ENCODE measurements around the gene PRR14. TPM values are rescaled to one million over a fixed set of nuclear protein-coding genes. Genes with fewer than 3 reads are reported as not detected.
"Not testable (repeated sequence)": the region's sequence is repeated elsewhere in the genome, so short reads cannot be mapped to it uniquely, and the experiment has no call there.

The PRR14 gene
- total RNA-seq, 2 donors from 2014 or later = 76.6 to 97.5 TPM

GRCh38 chr16:30621765-30622164 lies 29.0 kb upstream of the PRR14 start:
- Mint-ChIP-seq H3K4me3 (no peak overlapping the region), H3K4me1 (no peaks in the 10 kb centered on the region), H3K36me3 (ENCODE audit: low read depth) (no peaks in the 10 kb centered on the region)

GRCh38 chr16:30622455-30623032 lies 28.2 kb upstream of the PRR14 start:
- Mint-ChIP-seq H3K27ac (no peak overlapping the region), H3K4me1 (no peaks in the 10 kb centered on the region), H3K36me3 (ENCODE audit: low read depth) (no peaks in the 10 kb centered on the region), H3K27me3 (peaks cover 3% of the 10 kb centered on the region), H3K9me3 (no peaks in the 10 kb centered on the region), H3K4me3 (no peak overlapping the region)
- ATAC-seq (replicated peaks) = no peak

More at GRCh38 chr16:30621765-30622164, 29.0 kb upstream of the PRR14 start:
- no peak overlapping the region for H3K27ac Mint-ChIP-seq
- ATAC-seq (replicated peaks) = no peak
- H3K9me3 Mint-ChIP-seq = no peaks in the 10 kb centered on the region
- H3K27me3 Mint-ChIP-seq = peaks cover 3% of the 10 kb centered on the region

- Mint-ChIP-seq H3K27me3 (peaks cover 3% of the 10 kb centered on the region), H3K4me1 (peaks cover 2% of the 10 kb centered on the region), H3K4me3 (no peak overlapping the region), H3K36me3 (ENCODE audit: low read depth) (no peaks in the 10 kb centered on the region), H3K27ac (no peak overlapping the region), H3K9me3 (no peaks in the 10 kb centered on the region)
- ATAC-seq (replicated peaks) = no peak
Observed at GRCh38 chr16:30623536-30624283, 27.1 kb upstream of the PRR14 start.

- Mint-ChIP-seq H3K36me3 (ENCODE audit: low read depth) (no peaks in the 10 kb centered on the region), H3K27ac (no peak overlapping the region), H3K4me3 (no peak overlapping the region), H3K4me1 (peaks cover 5% of the 10 kb centered on the region), H3K27me3 (peaks cover 3% of the 10 kb centered on the region), H3K9me3 (no peaks in the 10 kb centered on the region)
- ATAC-seq (replicated peaks) = no peak
Observed at GRCh38 chr16:30626236-30626635, 24.5 kb upstream of the PRR14 start.

- Mint-ChIP-seq H3K9me3 (no peaks in the 10 kb centered on the region), H3K27ac (peak overlapping the region; percentile 69), H3K4me3 (peak overlapping the region; percentile 74), H3K27me3 (no peaks in the 10 kb centered on the region), H3K36me3 (ENCODE audit: low read depth) (peaks cover 1% of the 10 kb centered on the region), H3K4me1 (peaks cover 5% of the 10 kb centered on the region)
- peak; percentile 97 for ATAC-seq (replicated peaks)
Observed at GRCh38 chr16:30628628-30629540, 21.9 kb upstream of the PRR14 start.

- H3K4me1 Mint-ChIP-seq; H3K27ac Mint-ChIP-seq; H3K9me3 Mint-ChIP-seq; H3K27me3 Mint-ChIP-seq; H3K4me3 Mint-ChIP-seq; H3K36me3 Mint-ChIP-seq (ENCODE audit: low read depth); ATAC-seq (replicated peaks): not testable (repeated sequence)
Observed at GRCh38 chr16:30632454-30632853, 18.3 kb upstream of the PRR14 start.

GRCh38 chr16:30633526-30633925 lies 17.2 kb upstream of the PRR14 start:
- H3K27me3 Mint-ChIP-seq = no peaks in the 10 kb centered on the region
- peak overlapping the region; percentile 85 for H3K4me3 Mint-ChIP-seq
- no peak for ATAC-seq (replicated peaks)
- peak overlapping the region; percentile 95 for H3K27ac Mint-ChIP-seq
- peaks cover 8% of the 10 kb centered on the region for H3K36me3 Mint-ChIP-seq (ENCODE audit: low read depth)
- H3K9me3 Mint-ChIP-seq = no peaks in the 10 kb centered on the region
- peaks cover 5% of the 10 kb centered on the region for H3K4me1 Mint-ChIP-seq

GRCh38 chr16:30636599-30636998 lies 14.2 kb upstream of the PRR14 start:
- ATAC-seq (replicated peaks) = no peak
- H3K36me3 Mint-ChIP-seq (ENCODE audit: low read depth) = peaks cover 8% of the 10 kb centered on the region
- no peak overlapping the region for H3K27ac Mint-ChIP-seq
- H3K9me3 Mint-ChIP-seq = no peaks in the 10 kb centered on the region
- no peaks in the 10 kb centered on the region for H3K4me1 Mint-ChIP-seq
- H3K4me3 Mint-ChIP-seq = no peak overlapping the region
- H3K27me3 Mint-ChIP-seq = no peaks in the 10 kb centered on the region

GRCh38 chr16:30637139-30637538 lies 13.6 kb upstream of the PRR14 start:
- H3K27ac Mint-ChIP-seq; ATAC-seq (replicated peaks); H3K9me3 Mint-ChIP-seq; H3K27me3 Mint-ChIP-seq; H3K36me3 Mint-ChIP-seq (ENCODE audit: low read depth); H3K4me3 Mint-ChIP-seq; H3K4me1 Mint-ChIP-seq: not testable (repeated sequence)

GRCh38 chr16:30637944-30638343 lies 12.8 kb upstream of the PRR14 start:
- Mint-ChIP-seq H3K4me1 (no peaks in the 10 kb centered on the region), H3K27ac (no peak overlapping the region), H3K9me3 (no peaks in the 10 kb centered on the region), H3K36me3 (ENCODE audit: low read depth) (peaks cover 8% of the 10 kb centered on the region), H3K4me3 (no peak overlapping the region), H3K27me3 (no peaks in the 10 kb centered on the region)
- ATAC-seq (replicated peaks) = no peak

GRCh38 chr16:30641378-30641982 lies 9.3 kb upstream of the PRR14 start:
- Mint-ChIP-seq H3K36me3 (ENCODE audit: low read depth) (no peaks in the 10 kb centered on the region), H3K4me3 (no peak overlapping the region), H3K9me3 (no peaks in the 10 kb centered on the region), H3K27ac (no peak overlapping the region), H3K27me3 (no peaks in the 10 kb centered on the region), H3K4me1 (no peaks in the 10 kb centered on the region)
- no peak for ATAC-seq (replicated peaks)

GRCh38 chr16:30644334-30644830 lies 6.4 kb upstream of the PRR14 start:
- H3K27me3 Mint-ChIP-seq = no peaks in the 10 kb centered on the region

GRCh38 chr16:30645727-30646126 lies 5.0 kb upstream of the PRR14 start:
- ATAC-seq (replicated peaks) = no peak
- Mint-ChIP-seq H3K27me3 (no peaks in the 10 kb centered on the region), H3K4me1 (no peaks in the 10 kb centered on the region), H3K36me3 (ENCODE audit: low read depth) (peaks cover 5% of the 10 kb centered on the region), H3K4me3 (no peak overlapping the region), H3K9me3 (no peaks in the 10 kb centered on the region), H3K27ac (no peak overlapping the region)

More at GRCh38 chr16:30644334-30644830, 6.4 kb upstream of the PRR14 start:
- Mint-ChIP-seq H3K9me3 (no peaks in the 10 kb centered on the region), H3K36me3 (ENCODE audit: low read depth) (no peaks in the 10 kb centered on the region), H3K4me3 (no peak overlapping the region), H3K27ac (no peak overlapping the region), H3K4me1 (no peaks in the 10 kb centered on the region)
- ATAC-seq (replicated peaks) = no peak

- no peaks in the 10 kb centered on the region for H3K27me3 Mint-ChIP-seq
- no peak overlapping the region for H3K4me3 Mint-ChIP-seq
- peaks cover 18% of the 10 kb centered on the region for H3K36me3 Mint-ChIP-seq (ENCODE audit: low read depth)
- ATAC-seq (replicated peaks) = no peak
- no peak overlapping the region for H3K27ac Mint-ChIP-seq
- H3K4me1 Mint-ChIP-seq = peaks cover 3% of the 10 kb centered on the region
- H3K9me3 Mint-ChIP-seq = no peaks in the 10 kb centered on the region
Observed at GRCh38 chr16:30647274-30647571, 3.5 kb upstream of the PRR14 start.

All from activated T-helper 17 cell treated with anti-CD3 and anti-CD28 coated beads, Interleukin-2, amount 50 U/mL, for 72 hours (primary cell).